Putamen (tissue), 1 donor: ENCODE results near the gene SLC66A1.

ENCODE experiments used
- DNase-seq: peaks from one replicate; pipeline ENCODE4 v3.0.0-alpha.2; 2016; ENCODE audit warnings: low spot score

The SLC66A1 gene

DNA sequence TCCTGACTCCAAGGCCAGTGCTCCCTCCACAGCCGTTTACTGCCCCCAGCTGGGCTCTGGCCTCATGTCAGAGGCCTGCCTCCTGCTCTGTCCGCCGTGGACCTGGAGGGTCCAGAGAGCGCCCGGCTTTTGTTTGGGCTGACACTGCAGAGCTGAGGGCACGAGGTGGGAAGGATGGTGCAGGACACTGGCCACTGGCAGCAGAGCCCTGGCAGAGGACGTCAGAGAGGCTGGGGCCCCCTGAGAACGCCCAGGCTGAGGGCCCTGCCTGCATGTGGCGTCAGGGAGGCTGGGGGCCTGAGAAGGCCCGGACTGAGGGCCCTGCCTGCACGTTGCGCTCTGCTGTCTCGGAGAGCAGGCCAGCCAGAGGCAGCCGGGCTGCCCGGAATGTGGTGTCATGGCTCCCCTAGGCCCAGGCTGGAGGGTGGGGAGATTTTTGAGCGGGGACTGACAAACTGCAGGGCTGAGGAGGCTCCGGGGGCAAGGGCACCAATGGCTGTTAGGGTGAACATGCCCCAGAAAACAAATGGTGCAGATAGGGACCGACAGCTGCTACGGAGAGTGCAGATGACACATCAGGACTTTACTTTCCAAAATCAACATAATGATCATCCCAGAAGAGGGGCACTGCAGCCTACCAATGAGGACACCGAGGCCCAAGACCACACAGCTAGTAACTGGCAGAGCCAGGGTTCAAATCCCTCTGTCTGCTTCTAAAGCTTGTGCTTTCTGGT lies 31.7 kb downstream of the SLC66A1 start:
- no peak for DNase-seq

DNA sequence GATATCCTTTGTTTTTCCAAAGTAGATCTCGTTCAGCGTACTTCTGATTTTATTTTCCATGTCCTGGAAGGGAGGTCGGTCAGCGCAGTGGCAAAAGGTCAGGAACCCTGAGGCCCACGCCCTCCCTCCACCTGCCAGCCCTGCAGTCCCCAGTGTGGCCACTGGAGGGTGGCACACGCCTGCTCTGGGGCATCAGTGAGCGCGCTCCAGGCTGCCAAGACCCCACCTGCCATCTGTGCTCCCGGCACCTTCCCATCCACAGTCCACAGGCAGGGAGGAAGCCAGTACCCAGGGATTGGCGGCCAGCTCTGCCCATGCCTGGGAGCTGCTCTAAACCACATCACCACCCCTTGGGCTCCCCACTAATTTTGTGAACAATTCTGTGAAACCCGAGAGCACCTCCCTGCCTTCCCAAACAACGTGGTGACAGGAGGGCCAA lies 32.3 kb downstream of the SLC66A1 start:
- DNase-seq: no peak

GRCh38 chr1:19344831-19345230 lies 32.7 kb downstream of the SLC66A1 start:
- no peak for DNase-seq

DNA sequence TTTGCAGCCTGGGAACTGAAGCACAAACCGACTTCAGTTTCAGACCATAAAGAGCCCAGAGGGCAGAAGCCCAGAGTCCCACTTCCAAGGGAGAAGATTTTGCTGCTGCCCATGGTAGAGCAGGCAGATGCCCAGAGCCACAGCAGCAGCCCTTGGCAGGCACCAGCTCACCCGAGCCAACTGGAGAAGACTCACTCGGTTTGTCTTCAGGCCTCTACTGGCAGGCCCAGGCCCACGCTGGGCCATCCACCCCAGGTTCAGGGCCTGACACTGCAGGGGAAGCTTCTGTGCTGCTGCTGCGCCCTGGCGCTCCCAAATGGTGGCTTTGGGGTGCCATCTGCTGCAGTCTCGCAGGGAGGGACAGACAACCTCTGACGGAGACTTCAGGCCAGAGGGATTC lies 33.3 kb downstream of the SLC66A1 start:
- DNase-seq: no peak

DNA sequence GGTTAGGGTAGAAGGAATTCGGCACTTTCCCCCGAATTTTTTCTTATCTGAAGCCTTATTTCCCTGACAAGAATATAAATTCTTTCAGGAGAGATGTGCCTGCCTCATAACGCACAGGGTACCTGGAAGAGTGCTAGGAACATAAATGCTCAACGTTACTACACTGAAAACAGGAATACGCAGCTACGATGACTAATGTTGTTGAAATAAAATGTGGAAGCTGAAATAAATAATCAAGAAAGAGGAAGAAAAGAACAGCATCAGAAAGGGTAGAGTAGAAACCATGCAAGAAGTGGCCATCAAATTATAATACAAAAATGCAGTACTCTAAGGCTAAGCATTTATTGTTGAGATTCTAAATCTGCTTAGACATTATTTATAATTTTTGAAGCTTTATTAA lies 33.9 kb downstream of the SLC66A1 start:
- DNase-seq: no peak

GRCh38 chr1:19347533-19348172 lies 35.5 kb downstream of the SLC66A1 start:
- DNase-seq: no peak

GRCh38 chr1:19348441-19349198 lies 36.5 kb downstream of the SLC66A1 start:
- DNase-seq: no peak

DNA sequence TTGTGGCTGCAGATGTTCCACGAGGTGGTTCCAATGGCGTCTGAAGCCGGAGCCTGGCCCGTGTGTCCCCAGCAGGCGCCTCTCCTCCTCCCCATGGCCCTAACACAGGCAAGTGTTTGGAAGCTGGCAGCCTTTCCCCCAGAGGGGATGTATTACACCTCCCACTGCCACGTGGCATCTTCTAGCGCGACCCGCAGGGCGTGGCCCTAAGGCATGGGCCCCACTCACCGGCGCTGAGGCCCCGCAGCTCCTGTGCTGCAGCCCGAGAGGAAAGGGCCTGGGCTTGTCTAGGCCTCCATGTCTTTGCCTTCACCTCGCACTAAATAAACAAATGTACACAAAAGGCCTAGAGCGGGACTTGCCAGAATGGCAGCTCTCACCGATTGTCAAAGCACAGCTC lies 37.9 kb downstream of the SLC66A1 start:
- DNase-seq: no peak

DNA sequence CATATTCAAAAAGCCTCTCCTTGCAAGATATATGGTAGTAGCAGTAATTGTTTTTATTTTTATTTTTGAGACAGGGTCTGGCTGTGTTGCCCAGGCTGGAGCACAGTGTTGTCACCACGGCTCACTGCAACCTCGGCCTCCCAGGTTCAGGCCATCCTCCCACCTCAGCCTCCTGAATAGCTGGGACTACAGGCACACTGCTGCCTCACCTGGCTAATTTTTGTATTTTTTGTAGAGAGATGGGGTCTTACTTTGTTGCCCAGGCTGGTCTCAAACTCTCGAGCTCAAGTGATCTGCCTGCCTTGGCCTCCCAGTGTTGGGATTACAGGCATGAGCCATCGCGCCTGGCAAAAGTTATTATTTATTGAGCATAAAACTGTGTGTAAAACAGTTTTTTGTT lies 38.4 kb downstream of the SLC66A1 start:
- no peak for DNase-seq

- no peak for DNase-seq
These were observed 39.7 kb downstream of the SLC66A1 start for GRCh38 chr1:19351873-19352272.

DNA sequence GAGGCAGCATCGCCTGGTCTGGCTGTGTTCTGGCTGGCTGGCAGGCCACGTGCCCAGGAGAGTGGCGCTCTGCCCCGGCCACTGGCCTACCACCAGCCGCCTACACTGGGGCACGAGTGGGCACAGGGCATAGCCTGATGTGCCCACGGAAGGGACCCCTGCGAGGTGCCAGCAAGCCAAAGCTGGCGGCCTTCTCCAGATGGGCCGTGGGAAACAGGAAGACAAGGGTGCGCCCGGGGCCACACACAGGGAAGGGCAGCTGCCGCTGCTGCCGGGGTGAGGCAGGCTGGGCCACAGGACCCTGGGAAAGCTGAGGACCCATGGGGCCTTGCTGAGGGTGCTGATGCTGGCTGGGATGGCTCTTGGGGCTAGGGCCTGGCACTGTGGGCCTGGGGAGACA lies 40.7 kb downstream of the SLC66A1 start:
- no peak for DNase-seq

- DNase-seq: no peak
These were observed 41.5 kb downstream of the SLC66A1 start for GRCh38 chr1:19353596-19353995.

DNA sequence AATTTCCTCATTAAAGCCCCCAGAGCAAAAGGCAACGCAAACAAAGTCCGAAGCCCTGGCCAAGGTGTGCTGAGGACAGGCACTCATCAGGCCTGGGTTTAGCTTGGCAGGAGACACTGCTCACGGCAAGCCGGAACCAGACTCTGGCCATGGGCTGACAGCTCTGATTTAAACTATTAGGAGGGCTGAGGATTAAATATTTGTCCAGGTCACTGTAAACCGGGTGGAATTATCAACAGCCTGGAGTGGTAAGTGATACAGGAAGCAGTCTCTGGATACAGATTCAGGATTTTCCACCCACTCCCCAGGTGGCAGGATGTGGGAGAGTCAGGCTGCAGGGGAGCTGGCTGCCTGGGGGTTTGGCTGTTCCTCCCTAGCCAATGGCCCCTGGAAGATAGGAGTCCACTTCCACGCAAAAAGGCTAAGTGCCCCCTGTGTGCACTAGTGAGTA lies 42.4 kb downstream of the SLC66A1 start:
- DNase-seq: no peak

DNA sequence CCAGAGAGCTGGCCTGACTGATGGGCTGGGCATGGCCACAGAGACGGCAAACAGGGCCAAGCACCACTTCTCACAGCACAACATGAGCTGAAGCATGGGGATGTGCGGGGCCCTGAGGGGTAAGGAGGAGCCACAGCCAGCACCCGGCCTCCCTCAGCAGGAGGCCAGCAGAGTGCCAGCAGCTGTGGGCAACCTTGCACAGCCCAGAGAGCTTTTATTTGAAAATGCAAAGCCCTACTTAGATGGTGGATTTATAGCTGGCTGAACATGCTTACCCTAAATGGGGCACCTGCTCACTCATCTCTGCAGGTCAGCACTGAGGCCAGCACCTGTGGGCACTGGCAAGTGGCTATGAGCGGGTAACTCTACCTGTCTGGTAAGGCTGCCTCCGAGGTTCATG lies 44.1 kb downstream of the SLC66A1 start:
- no peak for DNase-seq

GRCh38 chr1:19357299-19357986 lies 45.3 kb downstream of the SLC66A1 start:
- DNase-seq: no peak

GRCh38 chr1:19358710-19359109 lies 46.6 kb downstream of the SLC66A1 start:
- DNase-seq: no peak

DNA sequence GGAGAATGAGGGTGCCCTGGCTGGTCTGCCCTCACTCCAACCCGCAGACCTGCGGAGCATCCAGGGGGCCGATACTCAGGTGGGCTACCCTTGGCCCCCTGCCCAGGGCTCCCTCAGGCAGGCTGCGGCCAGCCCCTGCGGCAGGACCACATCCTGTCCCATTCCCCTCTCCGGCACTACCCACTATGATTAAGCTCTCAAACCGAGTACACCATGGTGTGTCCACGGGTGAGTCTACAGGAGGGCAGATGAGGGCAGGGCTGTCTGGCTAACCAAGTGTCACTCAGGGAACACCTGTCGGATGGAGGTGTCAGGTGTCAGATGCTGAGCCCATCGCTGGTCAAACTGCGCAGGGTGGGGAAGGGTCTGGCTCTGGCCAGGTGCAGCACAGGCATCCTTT lies 47.2 kb downstream of the SLC66A1 start:
- DNase-seq: no peak

DNA sequence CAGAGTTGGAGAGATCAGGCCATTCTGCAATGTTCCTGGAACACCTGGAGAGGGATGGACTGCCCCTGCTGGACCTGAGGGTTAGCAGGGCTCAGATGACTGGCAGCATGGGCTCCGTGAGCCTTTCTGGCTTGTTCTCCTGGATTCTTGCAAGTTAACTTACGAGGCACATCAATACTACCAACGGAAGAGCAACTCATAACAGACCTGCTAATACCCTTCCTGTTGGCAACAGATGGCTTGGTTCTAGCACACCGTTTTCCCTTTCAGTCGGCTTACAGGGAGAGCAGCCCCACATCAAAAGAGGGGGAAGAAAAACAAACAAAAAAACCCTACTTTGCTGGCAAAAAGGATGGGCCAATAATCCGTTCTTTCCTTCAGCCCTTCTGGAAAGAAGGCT lies 47.9 kb downstream of the SLC66A1 start:
- no peak for DNase-seq

DNA sequence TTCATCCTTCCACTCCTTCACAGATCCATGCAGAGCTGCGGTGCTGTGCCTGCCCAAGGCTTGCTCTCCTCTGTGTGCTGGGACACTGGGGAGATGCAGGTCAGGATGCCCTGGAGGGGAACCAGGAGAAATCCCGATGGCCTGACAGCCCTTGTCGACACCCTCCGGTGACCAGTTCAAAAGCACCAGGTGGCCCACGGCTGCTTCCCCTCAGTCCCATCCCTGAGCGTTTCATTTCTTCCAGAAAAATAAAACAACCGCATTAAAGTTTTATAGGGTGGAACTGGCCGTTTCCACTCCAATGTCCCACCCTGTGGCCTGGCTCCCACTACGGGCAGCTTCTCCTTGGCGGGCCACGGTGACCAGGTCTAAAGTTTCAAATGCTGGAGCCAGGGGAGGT lies 48.3 kb downstream of the SLC66A1 start:
- DNase-seq: no peak

- no peak for DNase-seq
These were observed 48.9 kb downstream of the SLC66A1 start for GRCh38 chr1:19360843-19361610.

GRCh38 chr1:19361611-19362147 lies 49.6 kb downstream of the SLC66A1 start:
- DNase-seq: no peak
